HFFc6 (cell line): ENCODE measurements around the gene ST6GAL2. TPM values are rescaled to one million over a fixed set of nuclear protein-coding genes. Genes with fewer than 3 reads are reported as not detected.

Source experiments
- DNase-seq: peaks from one replicate; pipeline ENCODE4 v3.0.0-alpha.2; 2018
- H3K27ac Mint-ChIP-seq: 2 replicates; pipeline ENCODE4 v1.8.0; 2020; ENCODE audit warnings: mild to moderate bottlenecking, mixed read lengths
- H3K27me3 Mint-ChIP-seq: 2 replicates; pipeline ENCODE4 v1.8.0; 2021; ENCODE audit warnings: mild to moderate bottlenecking, moderate library complexity, mixed read lengths; ENCODE audit not compliant: insufficient read depth
- H3K36me3 Mint-ChIP-seq: 2 replicates; pipeline ENCODE4 v1.8.0; 2021; ENCODE audit warnings: low read depth, mixed read lengths
- H3K4me1 Mint-ChIP-seq: 2 replicates; pipeline ENCODE4 v1.8.0; 2020; ENCODE audit warnings: low read depth, mixed read lengths
- H3K4me3 Mint-ChIP-seq: 2 replicates; pipeline ENCODE4 v1.8.0; 2020; ENCODE audit warnings: mild to moderate bottlenecking, moderate library complexity, mixed read lengths
- H3K9me3 Mint-ChIP-seq: 2 replicates; pipeline ENCODE4 v1.8.0; 2020; ENCODE audit warnings: mild to moderate bottlenecking, mixed read lengths
- CTCF ChIP-seq: fragments of 200-600 bp; sonication (generic); IDR thresholded peaks from 2 replicates; pipeline ENCODE4 v1.5.0; 2021; ENCODE audit warnings: antibody characterized with exemption, mild to moderate bottlenecking
- total RNA-seq, 6 experiments: library from RNA; stranded (reverse); fragmentation: NEBNext Ultra II Directional; extraction: Animal tissue kit (Norgen Biotek cat#: 25700); gene quantifications; 2 replicates in 1 of 6; 3 replicates in 5 of 6; pipeline ENCODE4 v1.2.3, GENCODE V29; 2021

Gene ST6GAL2
- total RNA-seq, 6 experiments from 2014 or later: 0.14 to 0.24 TPM; not detected in 4

- H3K36me3 Mint-ChIP-seq: no peaks in the 10 kb centered on the region
- H3K4me3 Mint-ChIP-seq: peak overlapping the region; percentile 67
- peak; percentile 6; the same call in 1 of the 2 replicates for TF ChIP-seq CTCF
- H3K27me3 Mint-ChIP-seq: peaks cover 17% of the 10 kb centered on the region
- no peak overlapping the region for H3K27ac Mint-ChIP-seq
- no peaks in the 10 kb centered on the region for H3K9me3 Mint-ChIP-seq
- H3K4me1 Mint-ChIP-seq: peaks cover 9% of the 10 kb centered on the region
- no peak for DNase-seq
These were observed 1.2 kb upstream of the ST6GAL2 start for GRCh38 chr2:106886916-106887758.

DNA sequence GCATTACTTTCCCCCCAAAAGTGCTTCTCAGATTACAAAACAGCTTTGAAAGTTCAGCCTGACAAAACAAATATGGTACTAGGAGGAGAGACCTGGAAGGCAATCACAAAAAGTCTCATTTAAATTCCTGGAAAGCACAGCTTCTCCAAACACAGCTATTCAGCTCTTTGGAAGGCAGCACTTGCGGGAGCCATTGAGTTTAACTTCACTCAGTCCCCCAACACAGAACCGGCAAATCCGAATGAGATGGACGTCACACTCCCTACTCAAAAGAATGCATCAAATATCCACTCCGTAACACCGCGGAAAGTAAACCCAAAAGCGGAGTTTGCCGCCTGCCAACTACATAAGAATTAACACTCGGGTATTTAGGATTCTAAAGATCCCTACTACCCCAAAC, 638 bp downstream of the ST6GAL2 start:
- no peak for TF ChIP-seq CTCF
- Mint-ChIP-seq H3K9me3 (no peaks in the 10 kb centered on the region), H3K27ac (no peak overlapping the region), H3K4me1 (peaks cover 9% of the 10 kb centered on the region), H3K36me3 (no peaks in the 10 kb centered on the region), H3K4me3 (peak overlapping the region; percentile 79), H3K27me3 (peaks cover 17% of the 10 kb centered on the region)
- DNase-seq: no peak

DNA sequence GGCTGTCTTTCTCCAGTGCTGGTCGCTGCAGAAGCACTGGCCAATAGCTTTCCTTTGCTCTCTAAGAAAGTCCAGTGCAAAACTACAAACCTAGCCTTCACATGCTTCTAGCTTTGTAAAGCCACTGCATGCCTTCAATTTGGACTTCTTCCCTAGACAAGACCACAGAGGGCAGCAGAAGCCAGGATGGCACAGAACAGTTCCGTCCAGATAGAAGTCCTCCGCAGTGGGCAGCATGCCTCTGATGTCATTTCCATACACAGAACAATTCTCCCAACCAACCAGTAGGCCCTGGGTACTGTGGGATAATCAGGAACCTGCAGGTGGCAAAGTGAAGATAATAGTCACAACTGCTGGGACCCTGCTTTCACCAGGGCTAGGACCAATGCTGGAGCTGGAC, 3.3 kb downstream of the ST6GAL2 start:
- Mint-ChIP-seq H3K36me3 (no peaks in the 10 kb centered on the region), H3K4me1 (peaks cover 9% of the 10 kb centered on the region), H3K27ac (no peak overlapping the region), H3K4me3 (no peak overlapping the region), H3K27me3 (peaks cover 17% of the 10 kb centered on the region), H3K9me3 (no peaks in the 10 kb centered on the region)
- peak; percentile 23; the same call in 1 of the 2 replicates for TF ChIP-seq CTCF
- no peak for DNase-seq

- Mint-ChIP-seq H3K9me3 (no peaks in the 10 kb centered on the region), H3K4me1 (no peaks in the 10 kb centered on the region)
- no peak for TF ChIP-seq CTCF
These were observed 7.8 kb downstream of the ST6GAL2 start for GRCh38 chr2:106878206-106878605.

GRCh38 chr2:106876699-106877098, 9.3 kb downstream of the ST6GAL2 start:
- Mint-ChIP-seq H3K9me3 (no peaks in the 10 kb centered on the region), H3K4me3 (no peak overlapping the region), H3K27ac (no peak overlapping the region), H3K27me3 (peaks cover 3% of the 10 kb centered on the region), H3K36me3 (no peaks in the 10 kb centered on the region), H3K4me1 (no peaks in the 10 kb centered on the region)
- TF ChIP-seq CTCF: no peak
- DNase-seq: no peak

More at GRCh38 chr2:106878206-106878605, 7.8 kb downstream of the ST6GAL2 start:
- Mint-ChIP-seq H3K36me3 (no peaks in the 10 kb centered on the region), H3K27ac (no peak overlapping the region), H3K27me3 (peaks cover 7% of the 10 kb centered on the region), H3K4me3 (no peak overlapping the region)
- DNase-seq: no peak
